Vagina (tissue), 2 donors: Measurements from ENCODE around the gene FAM171A1. TPM values are rescaled to one million over a fixed set of nuclear protein-coding genes. Genes with fewer than 3 reads are reported as not detected.

ENCODE experiments used
- DNase-seq, 2 donors: peaks; one replicate each; pipeline ENCODE4 v3.0.0-alpha.2; 2017; ENCODE audit errors: extremely low spot score in 2 of 2
- H3K27ac ChIP-seq: fragments of 200-600 bp; sonication (generic); one replicate; pipeline ENCODE4 v1.5.1; 2019
- H3K27me3 ChIP-seq: fragments of 200-600 bp; sonication (generic); one replicate; pipeline ENCODE4 v1.5.1; 2019
- H3K36me3 ChIP-seq, 2 donors: fragments of 200-600 bp; sonication (generic); one replicate each; pipeline ENCODE4 v1.5.1; 2017 to 2019
- H3K4me1 ChIP-seq: fragments of 200-600 bp; sonication (generic); one replicate; pipeline ENCODE4 v1.5.1; 2019
- H3K4me3 ChIP-seq, 2 donors: fragments of 200-600 bp; sonication (generic); 1 replicate in 1 of 2; 2 replicates in 1 of 2; pipeline ENCODE4 v1.5.1; 2016 to 2019
- H3K9me3 ChIP-seq: fragments of 200-600 bp; sonication (generic); one replicate; pipeline ENCODE4 v1.5.1; 2019
- POLR2A ChIP-seq, 2 donors: fragments of 450-650 bp; IDR thresholded peaks; one replicate each; pipeline ENCODE4 v1.6.1; 2017; ENCODE audit warnings: antibody characterized with exemption in 2 of 2, mild to moderate bottlenecking in 2 of 2, moderate library complexity in 2 of 2
- POLR2AphosphoS5 ChIP-seq, 2 donors: sonication (generic); formaldehyde crosslinking; IDR thresholded peaks; one replicate each; pipeline ENCODE4 v1.9.0; 2017; ENCODE audit warnings: antibody characterized with exemption in 2 of 2, mild to moderate bottlenecking in 2 of 2, low read depth in 1 of 2; ENCODE audit not compliant: insufficient read depth in 1 of 2
- intact Hi-C: fragments of 100-400 bp; cut with DNase I; formaldehyde crosslinking; loops from one replicate; pipeline ENCODE4 v1.15.1; 2023
- total RNA-seq: library from RNA; depleted of rRNA; stranded (reverse); fragments of >200 nt; gene quantifications from one replicate; pipeline ENCODE4 v1.2.3, GENCODE V29; 2016
- TF ChIP-seq, protein P1 (sequence below), 3 experiments: fragments of 450-650 bp in 2 of 3; fragments of 200-600 bp in 1 of 3; sonication (generic) in 1 of 3; IDR thresholded peaks; one replicate each; pipeline ENCODE4 v1.5.1; 2017 to 2019; ENCODE audit warnings: antibody characterized with exemption in 3 of 3, mild to moderate bottlenecking in 2 of 3, moderate library complexity in 2 of 3

Gene FAM171A1
- total RNA-seq, 1 donor from 2014 or later, result 8.6 TPM

DNA sequence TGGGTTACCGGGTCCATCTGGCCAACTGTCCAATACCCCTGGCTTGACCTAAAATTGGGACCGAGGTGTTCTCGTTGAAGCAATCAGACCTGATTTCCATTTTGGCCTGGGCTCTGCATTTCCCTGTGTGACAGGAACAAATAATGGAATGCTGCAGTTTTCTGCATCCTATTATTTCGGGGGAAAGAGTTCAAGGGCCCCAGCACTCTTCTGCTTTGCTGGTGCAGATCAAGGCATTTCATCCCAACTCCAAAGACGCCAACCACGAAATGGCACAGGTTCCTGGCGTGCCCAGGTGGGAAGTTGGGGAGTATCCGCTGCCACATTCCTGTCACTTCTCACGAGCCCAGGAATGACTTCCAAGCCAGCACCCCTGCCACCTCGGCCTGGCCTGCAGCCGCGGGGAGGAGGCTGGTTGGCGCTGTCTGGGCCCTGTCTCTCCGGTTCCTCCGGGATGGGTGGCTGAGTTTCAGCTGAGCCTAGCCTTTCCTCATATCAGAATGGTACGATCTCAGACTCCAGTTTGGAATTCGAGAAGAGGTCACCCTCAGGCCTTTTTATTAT, 56.5 kb downstream of the FAM171A1 start:
- Histone ChIP-seq H3K9me3 (no peaks in the 10 kb centered on the region), H3K27me3 (no peaks in the 10 kb centered on the region), H3K36me3 (no peaks in the 10 kb centered on the region), H3K27ac (no peak overlapping the region), H3K4me3 (no peak overlapping the region), H3K4me1 (no peaks in the 10 kb centered on the region)
- no peak for DNase-seq
- intact Hi-C loops, result no loop called here
- TF ChIP-seq, protein P1, sequence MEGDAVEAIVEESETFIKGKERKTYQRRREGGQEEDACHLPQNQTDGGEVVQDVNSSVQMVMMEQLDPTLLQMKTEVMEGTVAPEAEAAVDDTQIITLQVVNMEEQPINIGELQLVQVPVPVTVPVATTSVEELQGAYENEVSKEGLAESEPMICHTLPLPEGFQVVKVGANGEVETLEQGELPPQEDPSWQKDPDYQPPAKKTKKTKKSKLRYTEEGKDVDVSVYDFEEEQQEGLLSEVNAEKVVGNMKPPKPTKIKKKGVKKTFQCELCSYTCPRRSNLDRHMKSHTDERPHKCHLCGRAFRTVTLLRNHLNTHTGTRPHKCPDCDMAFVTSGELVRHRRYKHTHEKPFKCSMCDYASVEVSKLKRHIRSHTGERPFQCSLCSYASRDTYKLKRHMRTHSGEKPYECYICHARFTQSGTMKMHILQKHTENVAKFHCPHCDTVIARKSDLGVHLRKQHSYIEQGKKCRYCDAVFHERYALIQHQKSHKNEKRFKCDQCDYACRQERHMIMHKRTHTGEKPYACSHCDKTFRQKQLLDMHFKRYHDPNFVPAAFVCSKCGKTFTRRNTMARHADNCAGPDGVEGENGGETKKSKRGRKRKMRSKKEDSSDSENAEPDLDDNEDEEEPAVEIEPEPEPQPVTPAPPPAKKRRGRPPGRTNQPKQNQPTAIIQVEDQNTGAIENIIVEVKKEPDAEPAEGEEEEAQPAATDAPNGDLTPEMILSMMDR (IDR thresholded peaks at IDR 0.05), result no peak
- no peak for TF ChIP-seq POLR2AphosphoS5 (IDR thresholded peaks at IDR 0.05; ENCODE audit: insufficient read depth in 1 of 2, low read depth in 1 of 2)
- no peak for TF ChIP-seq POLR2A (IDR thresholded peaks at IDR 0.05)

DNA sequence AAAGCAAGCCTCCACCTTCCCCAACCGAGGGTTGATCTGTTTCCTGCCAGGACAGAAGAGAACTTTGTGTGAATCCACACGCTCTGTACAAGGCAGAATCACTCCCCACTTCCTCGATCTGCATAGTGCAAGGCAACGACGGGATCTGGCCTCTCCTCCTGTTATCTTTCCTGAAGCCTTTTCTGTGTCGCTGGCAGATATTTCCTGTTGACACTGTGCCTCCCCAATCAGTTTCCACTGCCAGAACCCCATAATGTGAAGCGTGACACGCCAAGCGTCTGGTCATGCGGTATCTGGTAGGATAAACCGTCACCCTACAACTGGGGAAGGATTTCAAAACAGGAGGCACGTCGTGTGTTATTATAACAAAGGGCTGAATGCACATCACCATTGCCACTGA, 57.2 kb downstream of the FAM171A1 start:
- H3K27me3 ChIP-seq, result no peaks in the 10 kb centered on the region
- no peak overlapping the region for H3K27ac ChIP-seq
- H3K4me3 ChIP-seq, result no peak overlapping the region
- intact Hi-C loops, result no loop called here
- TF ChIP-seq, protein P1 (IDR thresholded peaks at IDR 0.05), result no peak
- no peak for TF ChIP-seq POLR2A (IDR thresholded peaks at IDR 0.05)
- no peak for TF ChIP-seq POLR2AphosphoS5 (IDR thresholded peaks at IDR 0.05; ENCODE audit: insufficient read depth in 1 of 2, low read depth in 1 of 2)
- DNase-seq, result no peak
- no peaks in the 10 kb centered on the region for H3K36me3 ChIP-seq
- no peaks in the 10 kb centered on the region for H3K9me3 ChIP-seq
- no peaks in the 10 kb centered on the region for H3K4me1 ChIP-seq

GRCh38 chr10:15313047-15313446, 58.0 kb downstream of the FAM171A1 start:
- no peak for DNase-seq
- no peak overlapping the region for H3K4me3 ChIP-seq
- no peaks in the 10 kb centered on the region for H3K27me3 ChIP-seq
- no peaks in the 10 kb centered on the region for H3K4me1 ChIP-seq
- H3K36me3 ChIP-seq, result no peaks in the 10 kb centered on the region
- no peak overlapping the region for H3K27ac ChIP-seq
- TF ChIP-seq POLR2AphosphoS5 (IDR thresholded peaks at IDR 0.05; ENCODE audit: insufficient read depth in 1 of 2, low read depth in 1 of 2) (no peak), POLR2A (IDR thresholded peaks at IDR 0.05) (no peak)
- TF ChIP-seq, protein P1 (IDR thresholded peaks at IDR 0.05), result no peak
- no peaks in the 10 kb centered on the region for H3K9me3 ChIP-seq
- intact Hi-C loops, result no loop called here

- H3K4me1 ChIP-seq, result no peaks in the 10 kb centered on the region
- no peaks in the 10 kb centered on the region for H3K36me3 ChIP-seq
- TF ChIP-seq POLR2AphosphoS5 (IDR thresholded peaks at IDR 0.05; ENCODE audit: insufficient read depth in 1 of 2, low read depth in 1 of 2) (no peak), POLR2A (IDR thresholded peaks at IDR 0.05) (no peak)
- TF ChIP-seq, protein P1 (IDR thresholded peaks at IDR 0.05), result no peak
- intact Hi-C loops, result no loop called here
- no peak overlapping the region for H3K27ac ChIP-seq
- no peak overlapping the region for H3K4me3 ChIP-seq
- H3K9me3 ChIP-seq, result no peaks in the 10 kb centered on the region
- DNase-seq, result no peak
- H3K27me3 ChIP-seq, result no peaks in the 10 kb centered on the region
Measured at GRCh38 chr10:15311569-15312280, 59.4 kb downstream of the FAM171A1 start.
